Calu3 (cell line): Measurements from ENCODE around the gene TP53BP1. TPM values are rescaled to one million over a fixed set of nuclear protein-coding genes. Genes with fewer than 3 reads are reported as not detected.

Source experiments
- BruUV-seq: library from RNA; stranded (reverse); fragments of 400-500 nt; replicated peaks from 2 replicates; lab custom pipeline; 2021; lab: Mats Ljungman, UMichigan
- CTCF ChIA-PET: fragments of 300-600 bp; sonication (Branson Sonifier 250); formaldehyde crosslinking; loops from one replicate; lab custom pipeline; 2022; ENCODE audit warnings: antibody characterized with exemption; lab: Charles Lee
- DNase-seq: peaks from one replicate; pipeline ENCODE4 v3.0.0; 2022
- H3K27ac Mint-ChIP-seq: one replicate; pipeline ENCODE4 v1.8.0; 2022; ENCODE audit warnings: mixed read lengths; ENCODE audit not compliant: unreplicated experiment
- H3K27me3 Mint-ChIP-seq: one replicate; pipeline ENCODE4 v1.8.0; 2022; ENCODE audit warnings: mixed read lengths; ENCODE audit not compliant: unreplicated experiment
- H3K36me3 Mint-ChIP-seq: one replicate; pipeline ENCODE4 v1.8.0; 2022; ENCODE audit warnings: mild to moderate bottlenecking, moderate library complexity, mixed read lengths; ENCODE audit not compliant: insufficient read depth, unreplicated experiment
- H3K4me1 Mint-ChIP-seq: one replicate; pipeline ENCODE4 v1.8.0; 2022; ENCODE audit warnings: mild to moderate bottlenecking, low read depth, mixed read lengths; ENCODE audit not compliant: unreplicated experiment
- H3K4me3 Mint-ChIP-seq: one replicate; pipeline ENCODE4 v1.8.0; 2022; ENCODE audit warnings: mild to moderate bottlenecking, low read depth, moderate library complexity, mixed read lengths; ENCODE audit not compliant: unreplicated experiment
- H3K9me3 Mint-ChIP-seq: one replicate; pipeline ENCODE4 v1.8.0; 2022; ENCODE audit warnings: low read depth, mixed read lengths; ENCODE audit not compliant: unreplicated experiment
- intact Hi-C: fragments of 100-400 bp; cut with micrococcal nuclease; formaldehyde crosslinking; loops from one replicate; pipeline ENCODE4 v1.10.0; 2022; ENCODE audit not compliant: unreplicated experiment
- total RNA-seq: library from RNA; stranded (reverse); gene quantifications from 2 replicates; pipeline ENCODE4 v1.2.3, GENCODE V29; 2022
- TF ChIP-seq, protein P1 (sequence below): fragments of 200-600 bp; IDR thresholded peaks from one replicate; pipeline ENCODE4 v1.8.0; 2022; ENCODE audit warnings: antibody characterized with exemption; ENCODE audit not compliant: unreplicated experiment

Gene TP53BP1
- total RNA-seq, 1 experiment from 2014 or later, result 36.2 TPM

DNA sequence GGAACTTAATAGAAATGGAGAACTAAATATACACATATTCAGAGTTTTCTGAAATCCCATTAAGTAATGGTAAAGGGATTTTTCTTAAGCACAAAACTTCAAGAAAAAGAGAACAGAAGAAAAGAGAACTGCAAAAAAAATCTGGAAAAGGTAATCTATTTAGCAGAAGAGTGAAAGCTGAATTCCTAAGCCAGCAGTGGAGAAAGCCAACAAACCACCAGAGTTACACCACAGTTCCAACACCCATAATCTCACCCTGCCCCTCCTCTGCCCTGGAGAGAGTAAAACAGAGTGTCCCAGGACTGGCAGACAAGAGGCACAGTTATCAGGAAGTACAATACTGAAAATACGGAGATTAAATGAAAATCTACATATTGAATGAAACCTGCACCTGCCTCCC, 29.4 kb downstream of the TP53BP1 start:
- peaks cover 5% of the 10 kb centered on the region for H3K36me3 Mint-ChIP-seq
- H3K4me3 Mint-ChIP-seq, result no peak overlapping the region
- no peak for DNase-seq

DNA sequence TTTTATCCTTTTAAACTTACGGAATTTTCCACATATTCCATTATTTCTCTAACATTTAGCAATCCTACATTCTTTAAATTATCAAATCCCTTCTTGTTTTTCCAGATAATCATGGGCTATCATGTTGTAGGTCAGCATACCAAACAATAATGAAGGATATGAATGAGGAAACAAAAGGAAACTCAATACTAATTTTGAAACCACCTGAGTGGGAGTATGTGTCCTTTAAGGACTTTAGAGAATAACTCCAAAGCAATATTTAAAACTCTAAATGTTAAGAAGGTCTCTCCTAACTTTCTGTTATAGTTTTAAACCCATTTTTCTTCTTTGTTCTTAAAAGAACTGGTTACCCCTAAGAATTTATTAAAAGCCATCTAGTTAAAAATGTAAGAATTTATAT, 43.0 kb downstream of the TP53BP1 start:
- Mint-ChIP-seq H3K9me3 (no peaks in the 10 kb centered on the region), H3K27me3 (no peaks in the 10 kb centered on the region), H3K4me1 (no peaks in the 10 kb centered on the region), H3K36me3 (peaks cover 6% of the 10 kb centered on the region), H3K27ac (no peak overlapping the region), H3K4me3 (no peak overlapping the region)
- intact Hi-C loops, result no loop called here
- CTCF ChIA-PET, result no interaction called here
- TF ChIP-seq, protein P1, sequence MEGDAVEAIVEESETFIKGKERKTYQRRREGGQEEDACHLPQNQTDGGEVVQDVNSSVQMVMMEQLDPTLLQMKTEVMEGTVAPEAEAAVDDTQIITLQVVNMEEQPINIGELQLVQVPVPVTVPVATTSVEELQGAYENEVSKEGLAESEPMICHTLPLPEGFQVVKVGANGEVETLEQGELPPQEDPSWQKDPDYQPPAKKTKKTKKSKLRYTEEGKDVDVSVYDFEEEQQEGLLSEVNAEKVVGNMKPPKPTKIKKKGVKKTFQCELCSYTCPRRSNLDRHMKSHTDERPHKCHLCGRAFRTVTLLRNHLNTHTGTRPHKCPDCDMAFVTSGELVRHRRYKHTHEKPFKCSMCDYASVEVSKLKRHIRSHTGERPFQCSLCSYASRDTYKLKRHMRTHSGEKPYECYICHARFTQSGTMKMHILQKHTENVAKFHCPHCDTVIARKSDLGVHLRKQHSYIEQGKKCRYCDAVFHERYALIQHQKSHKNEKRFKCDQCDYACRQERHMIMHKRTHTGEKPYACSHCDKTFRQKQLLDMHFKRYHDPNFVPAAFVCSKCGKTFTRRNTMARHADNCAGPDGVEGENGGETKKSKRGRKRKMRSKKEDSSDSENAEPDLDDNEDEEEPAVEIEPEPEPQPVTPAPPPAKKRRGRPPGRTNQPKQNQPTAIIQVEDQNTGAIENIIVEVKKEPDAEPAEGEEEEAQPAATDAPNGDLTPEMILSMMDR, result no peak
- DNase-seq, result no peak
- BruUV-seq, result no TSS peak

More for the DNA sequence above, 29.4 kb downstream of the TP53BP1 start:
- no TSS peak for BruUV-seq
- TF ChIP-seq, protein P1, result no peak
- CTCF ChIA-PET, result no interaction called here
- Mint-ChIP-seq H3K4me1 (peaks cover 11% of the 10 kb centered on the region), H3K9me3 (no peaks in the 10 kb centered on the region), H3K27me3 (no peaks in the 10 kb centered on the region), H3K27ac (no peak overlapping the region)
- intact Hi-C loops, result no loop called here

DNA sequence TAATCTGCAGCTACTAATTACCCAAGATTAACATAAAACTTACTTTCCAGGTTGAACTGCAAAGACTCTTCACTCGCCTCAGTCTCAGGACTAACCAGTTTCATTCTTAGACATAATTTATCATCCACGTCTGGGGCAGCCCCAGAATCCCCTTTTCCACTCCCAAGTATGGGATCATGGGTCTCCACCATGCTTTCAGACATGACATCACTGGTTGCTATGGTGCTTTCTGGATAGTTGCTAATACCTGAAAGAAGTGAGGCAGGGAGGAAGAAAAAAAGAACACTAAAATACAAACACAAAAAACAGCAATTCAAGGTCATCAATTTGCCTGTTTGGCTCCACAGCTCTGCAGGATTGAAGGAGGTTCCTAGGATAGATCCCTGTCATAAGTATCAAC, 46.6 kb downstream of the TP53BP1 start:
- Mint-ChIP-seq H3K36me3 (peaks cover 8% of the 10 kb centered on the region), H3K4me1 (no peaks in the 10 kb centered on the region), H3K27ac (no peak overlapping the region), H3K9me3 (no peaks in the 10 kb centered on the region), H3K27me3 (no peaks in the 10 kb centered on the region), H3K4me3 (no peak overlapping the region)
- intact Hi-C loops, result no loop called here
- no TSS peak for BruUV-seq
- CTCF ChIA-PET, result no interaction called here
- TF ChIP-seq, protein P1, result no peak
- no peak for DNase-seq

DNA sequence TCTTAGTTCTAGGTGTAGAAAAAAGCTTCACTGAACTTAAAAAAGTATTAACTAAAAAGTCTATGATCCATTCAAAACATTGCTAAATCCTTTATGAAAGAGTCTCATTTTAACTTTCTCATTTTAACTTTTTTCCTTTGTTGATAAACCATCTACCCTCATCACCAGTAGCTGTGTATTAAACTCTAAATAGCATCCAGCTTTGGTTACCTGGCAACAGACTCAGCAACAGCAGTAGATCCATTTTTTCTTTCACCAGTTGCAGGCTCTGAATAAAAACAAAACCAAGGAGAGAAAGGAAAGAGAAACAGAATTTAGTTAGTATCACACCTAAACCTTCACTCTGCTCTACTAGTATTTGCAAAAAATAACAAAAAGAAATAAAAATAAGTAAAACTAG, 51.6 kb downstream of the TP53BP1 start:
- Mint-ChIP-seq H3K36me3 (peaks cover 8% of the 10 kb centered on the region), H3K4me3 (no peak overlapping the region), H3K27me3 (no peaks in the 10 kb centered on the region), H3K27ac (no peak overlapping the region), H3K4me1 (no peaks in the 10 kb centered on the region), H3K9me3 (no peaks in the 10 kb centered on the region)
- intact Hi-C loops, result no loop called here
- DNase-seq, result no peak
- CTCF ChIA-PET, result interaction anchor here (0.9 to 1.0 kb wide), 2 partner anchors 70 to 73 kb away, joined by 3 to 4 read pairs; no protein-coding TSS in a partner anchor
- no TSS peak for BruUV-seq
- TF ChIP-seq, protein P1, result no peak
